Activated T-helper 17 cell treated with anti-CD3 and anti-CD28 coated beads, Interleukin-2, amount 50 U/mL, for 72 hours (primary cell): ENCODE results near the gene ZFYVE21. TPM values are rescaled to one million over a fixed set of nuclear protein-coding genes. Genes with fewer than 3 reads are reported as not detected.

Source experiments
- ATAC-seq: fragments of 150-1000 bp; cut with Tn5 transposase; replicated peaks from 2 replicates; pipeline ENCODE4 v1.10.0; 2021; ENCODE audit warnings: mild to moderate bottlenecking, moderate library complexity
- H3K27ac Mint-ChIP-seq: one replicate; pipeline ENCODE4 v1.8.0; 2022; ENCODE audit warnings: mixed read lengths
- H3K27me3 Mint-ChIP-seq: one replicate; pipeline ENCODE4 v1.8.0; 2022; ENCODE audit warnings: mixed read lengths
- H3K36me3 Mint-ChIP-seq: one replicate; pipeline ENCODE4 v1.8.0; 2022; ENCODE audit warnings: low read depth, mild to moderate bottlenecking, mixed read lengths
- H3K4me1 Mint-ChIP-seq: one replicate; pipeline ENCODE4 v1.8.0; 2022; ENCODE audit warnings: mixed read lengths
- H3K4me3 Mint-ChIP-seq: one replicate; pipeline ENCODE4 v1.8.0; 2022; ENCODE audit warnings: mild to moderate bottlenecking, mixed read lengths
- H3K9me3 Mint-ChIP-seq: one replicate; pipeline ENCODE4 v1.8.0; 2022; ENCODE audit warnings: mixed read lengths
- total RNA-seq, 2 donors: library from RNA; stranded (reverse); gene quantifications; one replicate each; pipeline ENCODE4 v1.2.3, GENCODE V29; 2022

Gene ZFYVE21
- total RNA-seq, 2 donors from 2014 or later = 18.2 to 20.6 TPM

DNA sequence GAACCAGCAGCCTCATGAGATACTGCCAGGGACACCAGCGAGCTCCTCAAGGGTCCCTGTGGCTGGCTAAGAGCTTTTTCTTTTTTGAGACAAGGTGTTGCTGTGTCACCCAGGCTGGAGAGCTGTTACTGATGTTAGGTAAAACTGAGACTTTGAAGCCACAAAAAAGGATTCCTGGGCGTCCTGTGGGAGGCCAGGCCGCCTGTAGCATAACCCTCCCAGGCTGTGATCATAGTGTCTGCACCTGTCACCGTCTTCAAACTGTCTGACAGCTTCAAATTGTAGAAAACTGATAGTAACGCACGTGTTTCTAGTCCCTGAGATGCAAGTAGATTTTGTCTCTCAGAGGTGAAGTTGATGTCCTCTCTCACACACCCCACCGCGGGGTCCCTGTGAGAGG is 4.1 kb downstream of the ZFYVE21 start:
- H3K4me1 Mint-ChIP-seq = peaks cover 29% of the 10 kb centered on the region
- H3K27me3 Mint-ChIP-seq = no peaks in the 10 kb centered on the region
- peak overlapping the region; percentile 4 for H3K4me3 Mint-ChIP-seq
- no peaks in the 10 kb centered on the region for H3K9me3 Mint-ChIP-seq
- H3K27ac Mint-ChIP-seq = no peak overlapping the region
- peaks cover 16% of the 10 kb centered on the region for H3K36me3 Mint-ChIP-seq
- no peak for ATAC-seq

DNA sequence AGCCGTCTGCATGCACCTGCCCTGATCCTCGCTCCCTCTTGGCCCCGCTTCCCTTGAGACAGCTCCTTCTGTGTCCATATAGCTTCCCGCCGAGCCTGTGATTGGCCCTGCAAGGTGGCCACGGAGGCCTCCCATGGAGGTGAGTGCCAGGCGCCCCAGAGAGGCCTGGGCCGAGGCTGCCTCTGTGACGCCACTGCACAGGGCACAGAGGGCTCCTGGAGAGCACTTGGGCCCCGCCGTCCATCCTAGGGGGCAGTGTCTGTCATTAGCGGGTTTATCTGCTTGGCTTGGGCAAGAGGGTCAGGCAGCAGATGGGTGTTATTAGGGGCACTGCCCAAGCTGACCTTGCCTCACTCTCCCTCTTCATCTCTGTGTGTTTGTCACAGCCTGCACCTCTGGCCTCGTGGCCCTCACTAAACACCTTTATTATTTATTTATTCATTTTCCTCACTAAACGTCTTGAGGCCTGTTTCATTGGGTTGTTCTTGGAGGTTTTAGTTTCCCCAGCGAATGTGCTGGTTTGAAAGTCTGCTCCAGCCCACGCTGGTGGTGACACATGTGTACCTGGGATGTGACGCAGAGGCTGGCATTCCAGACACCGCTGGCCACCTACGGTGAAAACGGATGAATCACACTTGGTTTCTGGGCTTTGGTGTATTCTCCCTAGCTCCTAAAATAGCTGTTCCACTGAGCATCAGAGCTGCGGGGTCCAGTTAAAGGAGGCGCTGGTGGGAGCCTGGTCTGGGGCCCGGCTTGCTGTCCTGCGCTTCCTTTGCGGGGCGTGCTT is 5.9 kb downstream of the ZFYVE21 start:
- Mint-ChIP-seq H3K4me3 (peak overlapping the region; percentile 79), H3K27me3 (no peaks in the 10 kb centered on the region), H3K9me3 (no peaks in the 10 kb centered on the region), H3K4me1 (peaks cover 26% of the 10 kb centered on the region), H3K36me3 (peaks cover 9% of the 10 kb centered on the region), H3K27ac (peak overlapping the region; percentile 93)
- peak; percentile 98 for ATAC-seq

GRCh38 chr14:103723748-103724081 is 8.1 kb downstream of the ZFYVE21 start:
- no peak overlapping the region for H3K4me3 Mint-ChIP-seq
- no peaks in the 10 kb centered on the region for H3K27me3 Mint-ChIP-seq
- H3K36me3 Mint-ChIP-seq = peaks cover 5% of the 10 kb centered on the region
- no peaks in the 10 kb centered on the region for H3K9me3 Mint-ChIP-seq
- no peak for ATAC-seq
- H3K4me1 Mint-ChIP-seq = peaks cover 17% of the 10 kb centered on the region
- no peak overlapping the region for H3K27ac Mint-ChIP-seq

DNA sequence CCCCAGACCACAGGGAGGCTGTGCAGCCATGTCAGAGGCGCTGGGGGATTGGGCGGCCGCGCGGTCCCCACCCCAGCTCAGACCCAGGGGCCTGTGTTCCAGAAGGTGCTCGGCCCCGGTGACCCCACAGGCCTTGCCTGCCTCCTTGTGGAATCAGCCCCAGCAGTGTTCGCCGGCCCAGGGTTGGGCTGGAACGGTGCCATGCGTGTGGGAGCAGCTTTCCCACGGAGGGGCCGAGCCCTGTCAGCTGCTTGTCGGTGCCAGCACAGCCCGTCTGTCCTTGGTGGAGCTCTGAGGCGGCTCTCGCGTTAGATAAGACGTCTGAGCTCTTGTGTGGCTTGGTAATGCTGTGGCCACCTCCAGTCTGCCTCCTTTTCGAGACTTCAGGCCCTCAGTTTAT is 8.5 kb downstream of the ZFYVE21 start:
- no peak for ATAC-seq
- Mint-ChIP-seq H3K9me3 (no peaks in the 10 kb centered on the region), H3K4me1 (peaks cover 17% of the 10 kb centered on the region), H3K27me3 (no peaks in the 10 kb centered on the region), H3K4me3 (no peak overlapping the region), H3K27ac (no peak overlapping the region), H3K36me3 (peaks cover 9% of the 10 kb centered on the region)

- H3K36me3 Mint-ChIP-seq = peaks cover 17% of the 10 kb centered on the region
- H3K27ac Mint-ChIP-seq = no peak overlapping the region
- no peaks in the 10 kb centered on the region for H3K9me3 Mint-ChIP-seq
- no peak overlapping the region for H3K4me3 Mint-ChIP-seq
- peaks cover 14% of the 10 kb centered on the region for H3K4me1 Mint-ChIP-seq
- H3K27me3 Mint-ChIP-seq = no peaks in the 10 kb centered on the region
- ATAC-seq = no peak
Measured at GRCh38 chr14:103725001-103725682, 9.5 kb downstream of the ZFYVE21 start.

GRCh38 chr14:103725739-103726395 is 10.3 kb downstream of the ZFYVE21 start:
- H3K27ac Mint-ChIP-seq = no peak overlapping the region
- H3K4me3 Mint-ChIP-seq = no peak overlapping the region
- ATAC-seq = no peak
- peaks cover 11% of the 10 kb centered on the region for H3K4me1 Mint-ChIP-seq
- H3K36me3 Mint-ChIP-seq = peaks cover 17% of the 10 kb centered on the region
- no peaks in the 10 kb centered on the region for H3K27me3 Mint-ChIP-seq
- H3K9me3 Mint-ChIP-seq = no peaks in the 10 kb centered on the region

DNA sequence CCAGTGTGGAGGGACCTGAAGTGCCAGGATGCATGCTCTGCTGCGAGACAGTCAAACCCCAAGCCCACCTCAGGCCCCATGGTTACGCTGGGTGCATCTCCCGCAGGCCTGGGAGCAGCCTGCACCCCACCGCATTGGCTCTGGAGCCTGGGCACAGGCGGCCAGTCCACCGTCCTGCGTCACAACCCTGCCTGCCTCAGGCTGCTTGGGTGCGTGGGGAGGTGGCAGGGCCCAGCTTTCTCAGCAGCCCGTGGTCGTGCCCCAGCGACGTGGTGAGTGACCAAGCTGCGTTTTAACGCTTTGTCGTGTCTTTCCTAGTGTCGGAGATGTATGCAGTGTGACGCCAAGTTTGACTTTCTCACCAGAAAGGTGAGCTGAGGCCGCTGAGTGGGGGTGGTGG is 10.9 kb downstream of the ZFYVE21 start:
- H3K9me3 Mint-ChIP-seq = no peaks in the 10 kb centered on the region

GRCh38 chr14:103727313-103727980 is 11.8 kb downstream of the ZFYVE21 start:
- Mint-ChIP-seq H3K36me3 (peaks cover 17% of the 10 kb centered on the region), H3K27me3 (no peaks in the 10 kb centered on the region), H3K27ac (no peak overlapping the region), H3K4me1 (no peaks in the 10 kb centered on the region), H3K4me3 (no peak overlapping the region), H3K9me3 (no peaks in the 10 kb centered on the region)
- no peak for ATAC-seq

More for the DNA sequence above, 10.9 kb downstream of the ZFYVE21 start:
- no peak for ATAC-seq
- Mint-ChIP-seq H3K36me3 (peaks cover 17% of the 10 kb centered on the region), H3K27me3 (no peaks in the 10 kb centered on the region), H3K4me3 (no peak overlapping the region), H3K4me1 (peaks cover 6% of the 10 kb centered on the region), H3K27ac (no peak overlapping the region)

GRCh38 chr14:103728141-103728540 is 12.5 kb downstream of the ZFYVE21 start:
- no peaks in the 10 kb centered on the region for H3K4me1 Mint-ChIP-seq
- no peaks in the 10 kb centered on the region for H3K9me3 Mint-ChIP-seq
- H3K36me3 Mint-ChIP-seq = peaks cover 21% of the 10 kb centered on the region
- no peaks in the 10 kb centered on the region for H3K27me3 Mint-ChIP-seq
- no peak overlapping the region for H3K27ac Mint-ChIP-seq
- no peak for ATAC-seq
- H3K4me3 Mint-ChIP-seq = no peak overlapping the region

DNA sequence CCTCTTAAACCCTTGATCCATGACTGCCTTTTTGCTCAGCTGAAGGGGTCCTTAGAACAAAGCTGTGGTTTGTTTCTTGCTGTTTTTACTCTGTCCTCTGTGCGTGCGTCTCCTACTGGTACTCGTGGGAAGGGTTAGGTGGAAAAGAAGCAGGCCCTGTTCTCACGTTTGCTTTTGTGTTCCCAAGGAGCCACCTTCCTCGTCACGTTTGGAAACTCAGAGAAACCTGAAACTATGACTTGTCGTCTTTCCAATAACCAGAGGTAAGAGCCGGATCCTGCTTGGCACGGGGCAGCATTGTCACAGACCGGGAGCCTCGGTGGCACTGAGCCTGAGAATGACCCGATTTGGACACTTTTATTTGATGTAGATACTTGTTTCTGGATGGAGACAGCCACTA is 13.1 kb downstream of the ZFYVE21 start:
- ATAC-seq = no peak
- H3K9me3 Mint-ChIP-seq = no peaks in the 10 kb centered on the region
- H3K36me3 Mint-ChIP-seq = peaks cover 27% of the 10 kb centered on the region
- H3K4me3 Mint-ChIP-seq = no peak overlapping the region
- H3K27me3 Mint-ChIP-seq = no peaks in the 10 kb centered on the region
- H3K4me1 Mint-ChIP-seq = no peaks in the 10 kb centered on the region
- H3K27ac Mint-ChIP-seq = no peak overlapping the region

- Mint-ChIP-seq H3K27ac (no peak overlapping the region), H3K27me3 (no peaks in the 10 kb centered on the region), H3K36me3 (peaks cover 35% of the 10 kb centered on the region), H3K9me3 (no peaks in the 10 kb centered on the region), H3K4me1 (no peaks in the 10 kb centered on the region), H3K4me3 (no peak overlapping the region)
- no peak for ATAC-seq
Measured at GRCh38 chr14:103729496-103730448, 14.2 kb downstream of the ZFYVE21 start.

- Mint-ChIP-seq H3K27ac (no peak overlapping the region), H3K36me3 (peaks cover 38% of the 10 kb centered on the region)
Measured at GRCh38 chr14:103730490-103731035, 15.0 kb downstream of the ZFYVE21 start.

DNA sequence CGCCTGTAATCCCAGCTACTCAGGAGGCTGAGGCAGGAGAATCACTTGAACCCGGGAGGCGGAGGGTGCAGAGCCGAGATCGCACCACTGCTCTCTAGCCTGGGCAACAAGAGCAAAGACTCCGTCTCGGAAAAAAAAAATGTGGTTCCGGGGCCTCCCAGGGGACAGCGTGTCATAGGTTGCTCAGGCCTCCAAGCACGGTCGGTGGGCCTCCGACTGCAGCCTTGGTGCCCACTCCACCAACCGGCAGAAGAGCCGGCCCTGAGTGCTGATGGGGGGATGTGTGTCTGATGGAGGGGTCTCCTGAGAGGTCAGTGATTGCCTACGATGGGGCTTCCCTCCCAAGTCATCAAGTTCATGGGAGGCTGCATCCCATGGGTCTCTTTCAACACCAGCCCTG is 15.9 kb downstream of the ZFYVE21 start:
- H3K4me1 Mint-ChIP-seq = no peaks in the 10 kb centered on the region
- no peaks in the 10 kb centered on the region for H3K9me3 Mint-ChIP-seq
- H3K27me3 Mint-ChIP-seq = no peaks in the 10 kb centered on the region
- H3K4me3 Mint-ChIP-seq = no peak overlapping the region
- ATAC-seq = no peak
- H3K27ac Mint-ChIP-seq = no peak overlapping the region
- peaks cover 38% of the 10 kb centered on the region for H3K36me3 Mint-ChIP-seq

More at GRCh38 chr14:103730490-103731035, 15.0 kb downstream of the ZFYVE21 start:
- Mint-ChIP-seq H3K9me3 (no peaks in the 10 kb centered on the region), H3K4me1 (no peaks in the 10 kb centered on the region), H3K27me3 (no peaks in the 10 kb centered on the region), H3K4me3 (no peak overlapping the region)
- no peak for ATAC-seq
